Measurements from ENCODE around the gene CRIP1. TPM values are rescaled to one million over a fixed set of nuclear protein-coding genes. Genes with fewer than 3 reads are reported as not detected.

Gene CRIP1, protein sequence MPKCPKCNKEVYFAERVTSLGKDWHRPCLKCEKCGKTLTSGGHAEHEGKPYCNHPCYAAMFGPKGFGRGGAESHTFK
- 0.74 and 0.86 TPM in 2 replicates for polyA plus RNA-seq (2011; rRNA removed)
- polyA minus RNA-seq (2011; rRNA and poly(A)+ RNA removed), result not detected in 2 replicates

DNA sequence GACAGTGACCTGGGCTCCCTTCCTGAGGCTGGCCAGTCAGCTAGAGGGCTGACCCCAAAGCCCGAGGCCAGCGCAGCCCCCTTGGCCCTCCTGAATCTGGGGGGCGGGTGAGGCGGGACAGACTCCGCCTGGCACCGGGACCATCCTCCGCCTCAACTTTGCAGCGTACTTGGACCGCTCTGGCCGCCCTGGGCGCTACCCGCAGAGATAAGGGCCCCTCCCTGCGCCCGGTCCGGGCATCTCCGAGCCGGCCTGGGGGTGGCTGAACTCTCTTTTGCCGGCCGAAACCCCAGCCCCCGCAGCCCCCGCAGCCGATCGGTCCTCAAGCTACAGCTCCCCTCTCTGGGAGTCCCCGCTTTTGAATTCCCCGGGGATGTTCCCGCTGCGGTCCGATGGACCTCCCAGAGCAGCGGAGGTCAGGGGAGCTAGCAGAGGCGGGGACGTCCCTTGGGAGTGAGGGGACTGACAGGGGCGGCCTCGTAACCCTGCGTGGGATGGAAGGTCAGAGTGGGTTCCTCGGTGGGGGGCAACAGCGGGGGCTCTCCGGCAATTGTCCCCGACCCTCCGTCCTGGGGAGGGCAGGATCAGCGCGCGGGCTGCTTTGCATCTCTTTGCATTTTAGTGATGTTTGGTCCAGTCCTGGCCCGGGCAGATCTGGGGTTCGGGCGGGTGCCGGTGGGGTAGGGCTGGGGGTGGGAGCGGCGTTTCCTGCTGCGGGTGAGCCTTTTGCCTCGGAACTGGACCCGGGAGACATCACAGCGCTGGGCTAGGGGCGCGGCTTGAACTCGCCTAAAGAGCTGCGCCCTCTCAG, at the start of gene CRIP1:
Gene CRIP1 (plus strand): TSS at position 724 of the 811 bp plus-strand sequence. CDS start 374 bp downstream, outside the sequence.
- no peak within 1 kb of the TSS for H3K4me3 ChIP-seq (ENCODE audit: low read depth, low read length)
- peaks cover 27% of the 10 kb centered on the region for H3K27me3 ChIP-seq (ENCODE audit: control insufficient read depth, insufficient read depth, low read length)
- DNase-seq (ENCODE audit: low read depth, low spot score), result no peak
- TF ChIP-seq, protein P1, sequence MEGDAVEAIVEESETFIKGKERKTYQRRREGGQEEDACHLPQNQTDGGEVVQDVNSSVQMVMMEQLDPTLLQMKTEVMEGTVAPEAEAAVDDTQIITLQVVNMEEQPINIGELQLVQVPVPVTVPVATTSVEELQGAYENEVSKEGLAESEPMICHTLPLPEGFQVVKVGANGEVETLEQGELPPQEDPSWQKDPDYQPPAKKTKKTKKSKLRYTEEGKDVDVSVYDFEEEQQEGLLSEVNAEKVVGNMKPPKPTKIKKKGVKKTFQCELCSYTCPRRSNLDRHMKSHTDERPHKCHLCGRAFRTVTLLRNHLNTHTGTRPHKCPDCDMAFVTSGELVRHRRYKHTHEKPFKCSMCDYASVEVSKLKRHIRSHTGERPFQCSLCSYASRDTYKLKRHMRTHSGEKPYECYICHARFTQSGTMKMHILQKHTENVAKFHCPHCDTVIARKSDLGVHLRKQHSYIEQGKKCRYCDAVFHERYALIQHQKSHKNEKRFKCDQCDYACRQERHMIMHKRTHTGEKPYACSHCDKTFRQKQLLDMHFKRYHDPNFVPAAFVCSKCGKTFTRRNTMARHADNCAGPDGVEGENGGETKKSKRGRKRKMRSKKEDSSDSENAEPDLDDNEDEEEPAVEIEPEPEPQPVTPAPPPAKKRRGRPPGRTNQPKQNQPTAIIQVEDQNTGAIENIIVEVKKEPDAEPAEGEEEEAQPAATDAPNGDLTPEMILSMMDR (IDR thresholded peaks at IDR 0.05; ENCODE audit: low read depth, low read length), result no peak
- no peaks in the 10 kb centered on the region; the same call in 1 of the 2 replicates for H3K9me3 ChIP-seq (ENCODE audit: control insufficient read depth, insufficient read depth, low read length)
- ChIA-PET CTCF (interaction anchor here (0.5 kb wide), 1 partner anchor 42 kb away, joined by 3 read pairs; no protein-coding TSS in a partner anchor), POLR2A (no interaction called here)
- H3K27ac ChIP-seq (ENCODE audit: low read depth, low read length), result no peak within 1 kb of the TSS

DNA sequence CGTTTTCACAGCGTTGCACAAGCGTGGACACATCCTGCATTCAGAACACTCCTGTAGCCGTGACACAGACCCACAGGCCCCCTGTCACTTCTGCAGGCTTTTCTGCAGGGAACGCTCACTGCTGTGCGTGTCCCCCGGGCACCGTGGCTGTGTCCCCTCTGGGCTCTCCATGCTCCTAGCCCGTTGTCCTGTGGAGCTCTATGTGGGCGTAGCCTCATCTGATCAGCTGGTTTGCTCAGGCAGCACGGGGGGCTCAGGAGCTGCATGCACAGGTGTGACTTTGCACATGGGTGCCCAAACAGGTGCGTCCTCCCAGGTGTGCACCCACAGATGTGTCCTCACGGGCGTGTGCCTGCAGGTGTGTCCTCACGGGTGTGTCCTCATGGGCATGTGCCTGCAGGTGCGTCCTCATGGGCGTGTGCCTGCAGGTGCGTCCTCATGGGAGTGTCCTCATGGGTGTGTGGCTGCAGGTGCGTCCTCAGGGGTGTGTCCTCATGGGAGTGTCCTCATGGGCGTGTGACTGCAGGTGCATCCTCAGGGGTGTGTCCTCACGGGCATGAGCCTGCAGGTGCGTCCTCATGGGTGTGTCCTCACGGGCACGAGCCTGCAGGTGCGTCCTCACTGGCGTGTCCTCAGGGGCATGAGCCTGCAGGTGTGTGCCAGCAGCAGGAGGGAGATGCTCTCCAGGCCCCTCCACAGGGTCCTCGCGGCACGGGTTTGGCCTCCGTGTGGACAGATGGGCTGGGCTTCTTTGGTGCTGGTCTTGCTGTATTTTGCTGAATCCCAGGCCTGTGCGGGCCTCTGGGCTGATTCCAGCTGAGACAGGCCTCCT, 49.6 kb upstream of the CRIP1 start:
- no peak overlapping the region for H3K27ac ChIP-seq (ENCODE audit: low read depth, low read length)
- peaks cover 3% of the 10 kb centered on the region; the same call in 1 of the 2 replicates for H3K9me3 ChIP-seq (ENCODE audit: control insufficient read depth, insufficient read depth, low read length)
- DNase-seq (ENCODE audit: low read depth, low spot score), result no peak
- H3K4me3 ChIP-seq (ENCODE audit: low read depth, low read length), result no peak overlapping the region
- H3K27me3 ChIP-seq (ENCODE audit: control insufficient read depth, insufficient read depth, low read length), result no peaks in the 10 kb centered on the region
- ChIA-PET POLR2A (no interaction called here), CTCF (interaction anchor here (1.2 kb wide), 1 partner anchor 43 kb away, joined by 5 read pairs; no protein-coding TSS in a partner anchor)
- TF ChIP-seq, protein P1 (IDR thresholded peaks at IDR 0.05; ENCODE audit: low read depth, low read length), result no peak

DNA sequence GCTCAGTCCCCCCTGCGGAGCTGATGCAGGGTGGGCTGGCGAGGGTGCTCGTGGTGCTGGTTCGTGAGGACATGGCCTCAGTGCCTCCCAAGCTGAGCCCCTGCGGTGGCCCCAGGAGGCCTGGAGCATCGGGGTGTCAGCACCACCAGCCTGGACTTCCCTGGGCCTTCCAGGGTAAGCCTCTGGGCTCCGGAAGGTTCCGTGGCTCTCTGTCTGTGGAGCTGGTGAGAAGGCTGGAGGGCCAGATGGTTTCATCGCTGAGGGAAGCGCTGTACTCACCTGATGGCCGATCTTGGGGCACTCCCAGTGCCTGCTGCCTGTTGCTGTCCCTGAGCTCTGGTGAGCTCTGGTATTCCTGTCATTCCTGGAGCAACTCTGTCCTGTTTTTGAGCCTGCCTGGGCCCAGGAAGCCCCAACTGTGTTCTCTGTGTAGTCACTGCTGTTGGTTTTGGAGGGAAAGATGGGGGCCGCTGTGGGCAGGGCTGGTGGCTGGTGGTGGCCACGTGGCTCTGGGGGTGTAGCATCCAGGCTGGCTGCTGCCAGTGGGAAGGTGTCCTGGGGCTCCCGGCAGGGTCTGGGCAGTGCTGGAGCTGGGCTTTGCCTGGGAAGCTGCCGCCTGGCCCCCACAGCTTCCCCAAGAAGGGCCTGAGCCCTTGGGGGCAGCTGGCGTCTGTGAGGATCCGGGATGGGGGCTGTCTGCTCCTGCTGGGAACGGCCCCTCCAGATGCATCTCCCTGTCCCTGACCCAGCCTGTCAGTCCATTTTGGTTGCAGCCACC, 48.8 kb upstream of the CRIP1 start:
- TF ChIP-seq, protein P1 (IDR thresholded peaks at IDR 0.05; ENCODE audit: low read depth, low read length), result no peak
- DNase-seq (ENCODE audit: low read depth, low spot score), result no peak
- POLR2A ChIA-PET, result no interaction called here
- H3K4me3 ChIP-seq (ENCODE audit: low read depth, low read length), result no peak overlapping the region
- H3K27me3 ChIP-seq (ENCODE audit: control insufficient read depth, insufficient read depth, low read length), result no peaks in the 10 kb centered on the region
- no peak overlapping the region for H3K27ac ChIP-seq (ENCODE audit: low read depth, low read length)
- H3K9me3 ChIP-seq (ENCODE audit: control insufficient read depth, insufficient read depth, low read length), result peaks cover 3% of the 10 kb centered on the region; the same call in 1 of the 2 replicates
- CTCF ChIA-PET, result interaction anchor here (1.2 kb wide), 1 partner anchor 43 kb away, joined by 5 read pairs; no protein-coding TSS in a partner anchor

DNA sequence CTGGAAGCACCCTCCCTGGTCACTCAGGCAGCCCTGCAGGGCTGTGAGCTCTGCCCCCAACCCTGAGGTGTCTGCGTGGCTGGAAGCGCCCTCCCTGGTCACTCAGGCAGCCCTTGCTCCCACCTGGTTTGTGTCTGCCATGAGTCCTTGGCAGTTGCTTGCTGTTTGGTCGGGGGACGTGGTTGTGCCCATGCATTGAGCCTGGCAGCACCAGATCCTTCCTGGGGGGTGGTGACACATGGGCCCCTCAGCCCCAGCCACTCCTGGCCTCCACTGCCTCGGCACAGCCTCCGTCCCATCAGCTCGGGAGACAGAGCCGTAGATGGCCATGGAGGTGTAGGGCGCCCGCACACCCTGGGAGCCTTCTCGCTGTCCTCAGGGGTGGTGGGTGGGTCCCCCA, 47.5 kb upstream of the CRIP1 start:
- TF ChIP-seq, protein P1 (IDR thresholded peaks at IDR 0.05; ENCODE audit: low read depth, low read length), result no peak
- Histone ChIP-seq H3K9me3 (ENCODE audit: control insufficient read depth, insufficient read depth, low read length) (peaks cover 3% of the 10 kb centered on the region; the same call in 1 of the 2 replicates), H3K4me3 (ENCODE audit: low read depth, low read length) (no peak overlapping the region), H3K27me3 (ENCODE audit: control insufficient read depth, insufficient read depth, low read length) (no peaks in the 10 kb centered on the region), H3K27ac (ENCODE audit: low read depth, low read length) (no peak overlapping the region)
- DNase-seq (ENCODE audit: low read depth, low spot score), result no peak
- ChIA-PET POLR2A (no interaction called here), CTCF (no interaction called here)
